BLaER1 treated with 17β-estradiol and CSF1 and Interleukin-3, amounts not matched to agents 10 nM and 100 nM (cell line): ENCODE results near the gene GLS.
"Not testable (repeated sequence)": the region's sequence is repeated elsewhere in the genome, so short reads cannot be mapped to it uniquely, and the experiment has no call there.

Experiments used
- H3K27ac ChIP-seq, 11 experiments: shearing (Covaris generic); formaldehyde crosslinking; 2 replicates each; pipeline ENCODE4 v1.8.1; 2022
- H3K27me3 ChIP-seq, 11 experiments: shearing (Covaris generic); formaldehyde crosslinking; 2 replicates each; pipeline ENCODE4 v1.8.1; 2022
- H3K36me3 ChIP-seq, 11 experiments: shearing (Covaris generic); formaldehyde crosslinking; 2 replicates each; pipeline ENCODE4 v1.8.1; 2022
- H3K4me1 ChIP-seq, 10 experiments: shearing (Covaris generic); formaldehyde crosslinking; 2 replicates each; pipeline ENCODE4 v1.8.1; 2022
- H3K4me2 ChIP-seq, 11 experiments: shearing (Covaris generic); formaldehyde crosslinking; 2 replicates each; pipeline ENCODE4 v1.8.1; 2022
- H3K4me3 ChIP-seq, 10 experiments: shearing (Covaris generic); formaldehyde crosslinking; 2 replicates each; pipeline ENCODE4 v1.8.1; 2022
- H3K9ac ChIP-seq, 11 experiments: shearing (Covaris generic); formaldehyde crosslinking; 2 replicates each; pipeline ENCODE4 v1.8.1; 2022
- H3K9me3 ChIP-seq, 11 experiments: shearing (Covaris generic); formaldehyde crosslinking; replicated peaks in 1 of 11; 2 replicates each; pipeline ENCODE4 v1.8.1; 2022
- H4K20me1 ChIP-seq, 11 experiments: shearing (Covaris generic); formaldehyde crosslinking; 2 replicates each; pipeline ENCODE4 v1.8.1; 2022
- Cebpa-rat ChIP-seq, 11 experiments: shearing (Covaris generic); IDR thresholded peaks; 2 replicates each; pipeline ENCODE4 v1.8.1; 2022

Gene GLS

GRCh38 chr2:190841707-190842505 is 38.7 kb upstream of the GLS start:
- Histone ChIP-seq H3K36me3 (no peaks in the 10 kb centered on the region), H3K27me3 (no peaks in the 10 kb centered on the region), H3K9me3 (no peaks in the 10 kb centered on the region), H3K9ac (no peak overlapping the region), H3K4me3 (no peak overlapping the region), H3K4me2 (no peak overlapping the region), H4K20me1 (no peaks in the 10 kb centered on the region), H3K27ac (no peak overlapping the region), H3K4me1 (peaks cover 0 to 11% (median 0%) of the 10 kb centered on the region in 10 experiments; a peak in 6 of 20 replicates)
- no peak for TF ChIP-seq Cebpa-rat (IDR thresholded peaks at IDR 0.05)

- Histone ChIP-seq H3K4me1 (peaks cover 0 to 11% (median 0%) of the 10 kb centered on the region in 10 experiments; a peak in 6 of 20 replicates), H3K4me3 (no peak overlapping the region), H3K27me3 (no peaks in the 10 kb centered on the region), H4K20me1 (no peaks in the 10 kb centered on the region), H3K9me3 (no peaks in the 10 kb centered on the region), H3K4me2 (no peak overlapping the region), H3K27ac (no peak overlapping the region), H3K9ac (no peak overlapping the region), H3K36me3 (no peaks in the 10 kb centered on the region)
- no peak for TF ChIP-seq Cebpa-rat (IDR thresholded peaks at IDR 0.05)
Observed at GRCh38 chr2:190842606-190843104, 38.0 kb upstream of the GLS start.

- H4K20me1 ChIP-seq: no peaks in the 10 kb centered on the region
- H3K4me2 ChIP-seq: no peak overlapping the region
- 0 out of 20 replicates have a peak, but pooled peaks cover 0 to 7% (median 0%) of the 10 kb centered on the region in 10 experiments for H3K4me1 ChIP-seq
- no peak for TF ChIP-seq Cebpa-rat (IDR thresholded peaks at IDR 0.05)
- no peak overlapping the region for H3K4me3 ChIP-seq
- no peaks in the 10 kb centered on the region for H3K9me3 ChIP-seq
- no peaks in the 10 kb centered on the region for H3K27me3 ChIP-seq
- H3K27ac ChIP-seq: no peak overlapping the region
- H3K9ac ChIP-seq: no peak overlapping the region
- no peaks in the 10 kb centered on the region for H3K36me3 ChIP-seq
Observed at GRCh38 chr2:190843890-190844699, 36.5 kb upstream of the GLS start.

GRCh38 chr2:190844700-190845401 is 35.8 kb upstream of the GLS start:
- Histone ChIP-seq H3K27ac (no peak overlapping the region), H3K4me3 (no peak overlapping the region), H4K20me1 (no peaks in the 10 kb centered on the region), H3K36me3 (no peaks in the 10 kb centered on the region), H3K27me3 (no peaks in the 10 kb centered on the region), H3K4me1 (0 out of 20 replicates have a peak, but pooled peaks cover 0 to 11% (median 0%) of the 10 kb centered on the region in 10 experiments), H3K9ac (no peak overlapping the region), H3K4me2 (no peak overlapping the region), H3K9me3 (no peaks in the 10 kb centered on the region)
- no peak for TF ChIP-seq Cebpa-rat (IDR thresholded peaks at IDR 0.05)

GRCh38 chr2:190846746-190847145 is 33.9 kb upstream of the GLS start:
- Histone ChIP-seq H3K27ac (no peak overlapping the region), H3K9me3 (no peaks in the 10 kb centered on the region), H3K9ac (no peak overlapping the region), H3K4me1 (0 out of 20 replicates have a peak, but pooled peaks cover 0 to 11% (median 0%) of the 10 kb centered on the region in 10 experiments), H3K4me3 (no peak overlapping the region), H3K36me3 (no peaks in the 10 kb centered on the region), H4K20me1 (no peaks in the 10 kb centered on the region), H3K27me3 (no peaks in the 10 kb centered on the region), H3K4me2 (no peak overlapping the region)
- TF ChIP-seq Cebpa-rat (IDR thresholded peaks at IDR 0.05): no peak

- TF ChIP-seq Cebpa-rat (IDR thresholded peaks at IDR 0.05): no peak
- H3K9me3 ChIP-seq: no peaks in the 10 kb centered on the region
- no peak overlapping the region for H3K9ac ChIP-seq
- H3K27ac ChIP-seq: no peak overlapping the region
- no peaks in the 10 kb centered on the region for H3K36me3 ChIP-seq
- H4K20me1 ChIP-seq: no peaks in the 10 kb centered on the region
- 0 out of 20 replicates have a peak, but pooled peaks cover 0 to 11% (median 0%) of the 10 kb centered on the region in 10 experiments for H3K4me1 ChIP-seq
- no peaks in the 10 kb centered on the region for H3K27me3 ChIP-seq
- no peak overlapping the region for H3K4me3 ChIP-seq
- H3K4me2 ChIP-seq: no peak overlapping the region
Observed at GRCh38 chr2:190847504-190848081, 33.0 kb upstream of the GLS start.

GRCh38 chr2:190849774-190850173 is 30.8 kb upstream of the GLS start:
- no peak for TF ChIP-seq Cebpa-rat (IDR thresholded peaks at IDR 0.05)
- Histone ChIP-seq H3K27ac (no peak overlapping the region), H4K20me1 (no peaks in the 10 kb centered on the region), H3K4me2 (no peak overlapping the region), H3K9ac (no peak overlapping the region), H3K9me3 (no peaks in the 10 kb centered on the region), H3K4me1 (peaks cover 0 to 27% (median 4%) of the 10 kb centered on the region in 10 experiments; a peak in 8 of 20 replicates), H3K36me3 (no peaks in the 10 kb centered on the region), H3K27me3 (no peaks in the 10 kb centered on the region), H3K4me3 (no peak overlapping the region)

- H4K20me1 ChIP-seq, H3K27me3 ChIP-seq, H3K27ac ChIP-seq, H3K9me3 ChIP-seq, H3K9ac ChIP-seq, H3K36me3 ChIP-seq, H3K4me3 ChIP-seq: not testable (repeated sequence)
- H3K4me1 ChIP-seq: peaks cover 0 to 23% (median 4%) of the 10 kb centered on the region in 10 experiments; a peak in 8 of 20 replicates
- H3K4me2 ChIP-seq: peak overlapping the region in 2 of 11 experiments; percentile 51 to 52; a peak in 4 of 22 replicates
Observed at GRCh38 chr2:190853022-190853421, 27.6 kb upstream of the GLS start.
